GM21515 (cell line): ENCODE data around the gene SENP8.
"Not testable (repeated sequence)": the region's sequence is repeated elsewhere in the genome, so short reads cannot be mapped to it uniquely, and the experiment has no call there.

Experiments
- ATAC-seq: cut with Tn5 transposase; IDR thresholded peaks from one replicate; pipeline ENCODE4 v1.9.1; 2021; ENCODE audit not compliant: unreplicated experiment

Gene SENP8

GRCh38 chr15:72155003-72155621, 36.9 kb downstream of the SENP8 start:
- no peak for ATAC-seq

DNA sequence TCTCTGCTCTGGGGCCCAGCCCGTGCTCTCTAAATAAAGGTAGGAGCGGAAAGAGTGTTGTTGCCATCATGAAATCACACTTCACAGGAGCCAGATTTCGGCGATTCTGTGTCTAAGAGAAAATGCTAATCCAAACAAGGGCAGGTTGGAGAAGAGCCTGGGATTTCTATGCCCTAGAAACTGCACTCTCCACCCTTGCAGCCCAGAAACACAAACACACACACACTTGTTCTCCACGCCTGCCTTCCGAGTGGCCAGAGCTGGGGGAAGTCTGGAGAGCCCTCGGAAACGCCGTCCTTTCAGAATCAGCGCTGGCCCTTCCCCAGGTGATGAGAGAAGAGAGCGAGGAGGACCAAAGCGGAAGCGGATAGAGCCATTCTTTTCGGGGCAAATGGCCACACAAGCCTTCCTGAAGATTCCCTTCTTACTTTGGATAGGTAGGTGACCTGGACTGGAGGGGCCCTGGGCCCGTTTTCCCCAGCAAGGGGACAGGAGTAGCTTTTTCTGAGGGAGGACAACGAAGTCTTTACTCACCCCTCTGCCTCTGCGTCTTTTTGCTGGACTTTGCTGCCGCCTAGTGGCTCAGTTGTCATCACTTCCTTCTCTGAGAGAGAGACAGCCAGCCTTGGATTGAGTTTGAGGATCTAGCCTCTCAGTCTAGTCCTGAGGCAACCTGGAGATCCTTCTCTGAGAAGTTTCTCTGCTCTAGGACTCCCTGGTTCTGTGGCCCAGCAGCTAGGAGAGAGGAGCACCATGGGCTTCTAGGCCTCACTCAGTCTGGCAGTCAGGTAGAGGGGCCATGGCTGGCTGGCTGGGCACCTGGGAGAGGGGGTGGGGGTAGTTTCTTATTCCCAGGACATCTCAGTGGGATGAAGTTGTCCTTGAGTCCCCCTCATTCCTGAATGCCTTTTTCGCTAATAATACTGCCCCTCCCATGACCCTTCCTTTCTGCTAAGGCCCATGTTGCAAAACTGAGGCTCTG, 37.7 kb downstream of the SENP8 start:
- peak; percentile 69 for ATAC-seq

- ATAC-seq, result no peak
Observed at GRCh38 chr15:72156928-72157327, 38.7 kb downstream of the SENP8 start.

DNA sequence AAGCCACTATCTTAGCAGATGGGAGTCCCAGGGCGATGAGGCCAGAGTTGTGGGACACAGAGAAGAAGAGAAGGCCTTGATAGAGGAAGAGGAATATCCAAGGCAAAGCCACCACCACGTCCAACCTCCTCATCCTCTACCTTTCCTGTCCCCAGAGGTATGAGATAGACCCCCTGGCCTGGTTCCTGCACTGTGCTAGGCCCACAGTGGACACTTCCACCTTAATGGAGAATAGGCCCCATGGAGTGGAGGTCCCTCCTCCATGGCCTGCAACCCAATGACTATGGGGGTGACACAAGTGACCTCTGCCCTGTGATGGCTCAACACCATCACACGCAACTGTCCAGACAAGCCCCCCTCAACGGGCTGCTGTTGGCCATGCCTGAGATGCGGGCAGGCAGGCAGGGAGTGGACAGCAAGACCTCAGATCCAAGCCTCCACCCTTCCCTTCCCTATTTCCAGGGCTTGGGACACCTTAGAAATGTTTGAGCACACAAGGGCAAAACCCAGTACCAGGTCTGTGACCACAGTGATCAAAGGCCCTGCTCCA, 42.6 kb downstream of the SENP8 start:
- no peak for ATAC-seq

DNA sequence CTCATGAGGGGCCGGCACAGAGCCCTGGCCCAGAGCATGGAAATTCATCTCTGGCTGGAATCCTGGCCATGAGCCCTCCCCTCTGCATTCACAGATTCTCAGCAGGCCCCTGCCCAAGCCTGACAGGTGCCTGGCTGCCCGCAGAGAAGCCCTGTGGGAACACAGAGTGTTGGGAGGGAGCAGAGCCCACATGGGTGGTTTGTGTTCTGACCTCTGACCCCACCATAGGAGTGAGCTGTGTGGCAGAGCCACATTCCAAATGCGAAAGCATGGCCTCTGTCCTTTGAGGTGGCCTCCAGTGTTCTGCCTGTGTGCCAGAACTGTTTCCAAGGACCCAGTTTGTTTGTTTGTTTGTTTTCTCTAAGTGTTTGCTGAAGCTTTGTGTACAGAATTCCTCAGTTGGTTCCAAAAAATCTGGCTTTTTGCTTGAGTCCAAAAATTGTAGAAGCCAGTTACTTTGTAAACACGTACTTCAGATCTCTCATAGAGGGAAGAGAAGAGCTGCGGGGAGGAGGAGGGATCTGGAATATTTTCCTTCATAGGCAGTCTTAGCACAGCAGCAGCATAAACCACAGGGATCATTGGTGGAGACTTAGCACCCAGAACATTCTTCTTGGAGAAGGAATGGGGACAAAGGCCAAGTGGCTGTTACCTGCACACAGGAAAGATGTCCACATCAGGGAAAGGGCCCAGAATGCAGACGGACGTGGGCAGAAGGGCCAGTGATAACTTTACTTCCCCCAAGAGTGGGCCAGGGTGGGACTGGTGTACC, 43.3 kb downstream of the SENP8 start:
- no peak for ATAC-seq

GRCh38 chr15:72162569-72162968, 44.4 kb downstream of the SENP8 start:
- no peak for ATAC-seq

DNA sequence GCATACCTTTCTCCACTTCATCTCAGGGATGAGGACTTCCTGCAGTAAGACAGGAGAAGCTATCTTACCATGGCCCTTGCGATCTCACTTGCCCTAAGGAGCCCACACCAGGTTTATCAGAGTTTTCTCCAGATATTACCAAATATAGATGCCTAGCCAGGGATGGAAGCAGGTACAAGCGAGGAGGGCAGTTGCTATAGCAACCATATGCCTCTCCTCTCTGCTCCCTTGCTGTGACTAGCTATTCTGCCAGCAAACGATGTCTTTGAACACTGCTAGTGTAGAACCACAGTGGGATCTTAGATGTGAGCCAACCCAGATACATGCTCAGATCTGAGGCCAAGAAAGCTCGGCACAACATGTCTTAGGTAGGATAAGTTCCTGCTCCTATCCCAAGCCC, 45.5 kb downstream of the SENP8 start:
- ATAC-seq, result no peak

GRCh38 chr15:72166716-72167417, 48.7 kb downstream of the SENP8 start:
- ATAC-seq, result no peak

DNA sequence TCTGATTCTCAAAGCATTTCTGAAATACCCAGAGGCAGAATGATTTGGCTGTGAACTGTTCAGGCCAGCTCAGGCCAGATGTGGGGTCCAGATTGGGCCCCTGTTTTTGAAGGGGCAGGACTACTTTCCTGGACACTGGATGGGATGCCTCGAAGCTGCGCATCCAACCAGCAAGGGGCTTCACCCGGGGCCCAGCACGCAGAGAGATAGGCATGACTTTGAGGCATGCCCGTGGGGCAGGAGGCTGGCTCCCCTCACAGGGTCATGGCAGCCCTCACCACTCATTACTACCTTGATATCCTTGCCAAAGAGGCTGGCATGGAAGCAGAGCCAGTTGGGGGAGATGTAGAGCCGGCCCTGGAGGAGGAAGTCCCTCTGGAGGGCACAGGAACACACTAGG, 49.2 kb downstream of the SENP8 start:
- ATAC-seq, result no peak

- ATAC-seq, result no peak
Observed at GRCh38 chr15:72168131-72168807, 50.1 kb downstream of the SENP8 start.

DNA sequence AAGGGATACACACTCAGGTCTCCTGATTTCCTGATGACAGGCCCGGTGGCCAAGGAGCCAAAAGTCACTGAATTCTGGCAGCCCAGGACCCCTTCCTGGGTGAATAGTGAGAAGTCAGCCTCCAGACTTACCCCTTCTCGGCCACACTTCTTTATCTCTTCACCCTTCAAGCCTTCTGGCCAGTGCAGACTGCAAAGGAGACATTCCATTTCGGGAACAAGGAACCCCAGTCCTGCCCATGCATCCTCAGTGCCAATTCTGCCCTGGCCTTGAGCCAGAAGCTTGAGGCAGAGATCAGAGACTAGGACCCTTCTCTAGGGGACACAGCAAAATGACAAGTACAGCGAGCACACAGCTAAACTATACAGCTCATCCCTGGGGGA, 50.6 kb downstream of the SENP8 start:
- ATAC-seq, result no peak

DNA sequence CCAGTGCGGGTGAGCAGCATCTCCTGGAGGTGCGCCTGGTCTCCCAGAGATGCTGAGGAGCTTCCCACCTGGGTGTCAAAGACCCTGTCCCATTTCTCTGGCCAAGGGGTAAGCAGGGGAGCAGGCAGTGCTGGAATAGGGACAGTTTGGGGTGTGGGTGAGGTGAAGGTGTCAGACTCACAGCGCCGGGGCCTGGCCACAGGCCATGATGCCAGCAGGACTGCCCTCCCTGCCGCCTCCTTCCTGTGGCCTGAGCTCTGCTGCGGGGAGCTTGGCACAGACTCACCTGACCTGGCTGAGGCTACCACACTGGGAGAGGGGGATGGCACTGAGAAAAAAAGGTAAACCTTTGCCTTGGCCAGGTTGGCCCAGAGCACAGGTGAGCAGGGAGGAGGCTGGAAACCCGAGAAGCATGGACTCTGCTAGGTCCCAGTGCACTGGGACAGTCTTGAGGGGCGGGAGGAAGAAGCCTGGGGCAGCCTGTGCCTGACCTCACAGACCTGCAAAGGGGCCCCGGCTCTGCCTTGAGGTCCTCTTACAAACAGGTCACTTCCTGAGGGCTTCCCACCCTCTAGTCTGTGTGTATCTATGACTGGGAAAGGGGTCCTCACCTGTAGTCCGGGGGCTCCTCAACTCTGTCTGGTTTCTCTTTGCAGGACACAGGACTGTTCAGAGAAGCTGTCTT, 51.2 kb downstream of the SENP8 start:
- no peak for ATAC-seq

- no peak for ATAC-seq
Observed at GRCh38 chr15:72169921-72170611, 51.9 kb downstream of the SENP8 start.

DNA sequence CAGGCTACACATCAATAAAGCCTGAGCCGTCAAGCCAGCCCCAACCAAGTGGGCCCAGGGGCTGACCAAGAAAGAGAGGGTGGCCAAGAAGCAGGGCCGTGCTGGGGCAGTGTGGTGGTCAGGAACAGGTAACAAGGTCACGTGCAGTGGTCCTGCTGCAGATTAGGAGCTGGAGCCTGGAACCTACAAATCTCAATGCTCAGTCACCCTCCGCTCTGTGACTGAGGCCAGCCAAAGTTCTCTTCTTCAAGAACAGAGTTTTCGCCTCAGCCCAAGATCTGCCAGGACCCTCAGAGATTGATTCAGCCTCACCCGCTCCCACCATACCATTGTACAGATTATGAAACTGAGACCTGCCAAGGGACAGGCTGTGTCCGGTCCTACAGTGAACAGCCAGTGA, 52.5 kb downstream of the SENP8 start:
- ATAC-seq, result no peak

GRCh38 chr15:72171978-72172377, 53.8 kb downstream of the SENP8 start:
- not testable (repeated sequence) for ATAC-seq

- ATAC-seq, result no peak
Observed at GRCh38 chr15:72172796-72173195, 54.6 kb downstream of the SENP8 start.

- ATAC-seq, result no peak
Observed at GRCh38 chr15:72173401-72173800, 55.2 kb downstream of the SENP8 start.

- no peak for ATAC-seq
Observed at GRCh38 chr15:72173864-72174550, 55.8 kb downstream of the SENP8 start.
